ENCODE data around the gene SLC1A7. TPM values are rescaled to one million over a fixed set of nuclear protein-coding genes. Genes with fewer than 3 reads are reported as not detected.
"Not testable (repeated sequence)": the region's sequence is repeated elsewhere in the genome, so short reads cannot be mapped to it uniquely, and the experiment has no call there.

Gene SLC1A7
- total and polyA plus RNA-seq, 7 donors: 0.04 to 6.2 (median 0.36) TPM

GRCh38 chr1:53187401-53187800, 45.0 kb upstream of the SLC1A7 start:
- no peak overlapping the region for H3K27ac ChIP-seq
- intact Hi-C loops (cut with DNase I): no loop called here
- no peaks in the 10 kb centered on the region for H3K9me3 ChIP-seq
- DNase-seq (no peak), ATAC-seq (no peak)
- H3K4me3 ChIP-seq: no peak overlapping the region
- no peaks in the 10 kb centered on the region for H3K27me3 ChIP-seq (ENCODE audit: insufficient read depth in 3 of 3, low read length in 2 of 3)
- 71 to 90% (median 81%) methylated on average over 1 of the region's 1 CpG for WGBS, 3 donors
- no peaks in the 10 kb centered on the region for H3K4me1 ChIP-seq
- H3K36me3 ChIP-seq (ENCODE audit: insufficient read depth in 1 of 2, low read depth in 1 of 2): no peaks in the 10 kb centered on the region
- TF ChIP-seq, protein P1, sequence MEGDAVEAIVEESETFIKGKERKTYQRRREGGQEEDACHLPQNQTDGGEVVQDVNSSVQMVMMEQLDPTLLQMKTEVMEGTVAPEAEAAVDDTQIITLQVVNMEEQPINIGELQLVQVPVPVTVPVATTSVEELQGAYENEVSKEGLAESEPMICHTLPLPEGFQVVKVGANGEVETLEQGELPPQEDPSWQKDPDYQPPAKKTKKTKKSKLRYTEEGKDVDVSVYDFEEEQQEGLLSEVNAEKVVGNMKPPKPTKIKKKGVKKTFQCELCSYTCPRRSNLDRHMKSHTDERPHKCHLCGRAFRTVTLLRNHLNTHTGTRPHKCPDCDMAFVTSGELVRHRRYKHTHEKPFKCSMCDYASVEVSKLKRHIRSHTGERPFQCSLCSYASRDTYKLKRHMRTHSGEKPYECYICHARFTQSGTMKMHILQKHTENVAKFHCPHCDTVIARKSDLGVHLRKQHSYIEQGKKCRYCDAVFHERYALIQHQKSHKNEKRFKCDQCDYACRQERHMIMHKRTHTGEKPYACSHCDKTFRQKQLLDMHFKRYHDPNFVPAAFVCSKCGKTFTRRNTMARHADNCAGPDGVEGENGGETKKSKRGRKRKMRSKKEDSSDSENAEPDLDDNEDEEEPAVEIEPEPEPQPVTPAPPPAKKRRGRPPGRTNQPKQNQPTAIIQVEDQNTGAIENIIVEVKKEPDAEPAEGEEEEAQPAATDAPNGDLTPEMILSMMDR (IDR thresholded peaks at IDR 0.05): no peak

DNA sequence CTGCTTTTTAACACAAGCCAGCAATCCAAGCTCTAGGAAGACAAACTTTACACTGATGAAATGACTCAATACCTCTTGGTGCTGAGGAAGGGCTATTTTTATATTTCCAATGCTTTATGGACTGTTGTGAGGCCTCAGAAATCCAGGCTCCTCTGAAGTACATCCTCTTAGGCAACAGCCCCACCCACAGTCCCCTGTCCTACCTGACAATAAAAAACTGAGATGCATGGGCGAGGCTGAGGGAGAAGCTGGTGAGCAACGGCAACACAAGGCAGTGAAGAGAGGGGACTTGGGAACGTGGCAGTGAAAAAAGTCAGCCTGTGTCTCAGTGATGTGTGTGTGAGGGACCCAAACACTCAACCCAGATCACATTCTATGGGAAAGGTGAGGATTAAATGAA, 44.1 kb upstream of the SLC1A7 start:
- Histone ChIP-seq H3K27ac (no peak overlapping the region), H3K36me3 (ENCODE audit: insufficient read depth in 1 of 2, low read depth in 1 of 2) (no peaks in the 10 kb centered on the region), H3K4me3 (no peak overlapping the region), H3K4me1 (no peaks in the 10 kb centered on the region), H3K27me3 (ENCODE audit: insufficient read depth in 3 of 3, low read length in 2 of 3) (no peaks in the 10 kb centered on the region), H3K9me3 (no peaks in the 10 kb centered on the region)
- ATAC-seq (no peak), DNase-seq (no peak)
- intact Hi-C loops (cut with DNase I): no loop called here
- 73 to 75% (median 75%) methylated on average over 3 of the region's 3 CpGs for WGBS, 3 donors
- TF ChIP-seq, protein P1 (IDR thresholded peaks at IDR 0.05): no peak

GRCh38 chr1:53185955-53186297, 43.5 kb upstream of the SLC1A7 start:
- H3K9me3 ChIP-seq; ATAC-seq; H3K4me3 ChIP-seq; H3K27me3 ChIP-seq (ENCODE audit: insufficient read depth in 3 of 3, low read length in 2 of 3); DNase-seq; H3K27ac ChIP-seq; H3K36me3 ChIP-seq (ENCODE audit: insufficient read depth in 1 of 2, low read depth in 1 of 2); H3K4me1 ChIP-seq; intact Hi-C loops (cut with DNase I): not testable (repeated sequence)
- WGBS, 3 donors: 79 to 88% (median 85%) methylated on average over 2 of the region's 2 CpGs

DNA sequence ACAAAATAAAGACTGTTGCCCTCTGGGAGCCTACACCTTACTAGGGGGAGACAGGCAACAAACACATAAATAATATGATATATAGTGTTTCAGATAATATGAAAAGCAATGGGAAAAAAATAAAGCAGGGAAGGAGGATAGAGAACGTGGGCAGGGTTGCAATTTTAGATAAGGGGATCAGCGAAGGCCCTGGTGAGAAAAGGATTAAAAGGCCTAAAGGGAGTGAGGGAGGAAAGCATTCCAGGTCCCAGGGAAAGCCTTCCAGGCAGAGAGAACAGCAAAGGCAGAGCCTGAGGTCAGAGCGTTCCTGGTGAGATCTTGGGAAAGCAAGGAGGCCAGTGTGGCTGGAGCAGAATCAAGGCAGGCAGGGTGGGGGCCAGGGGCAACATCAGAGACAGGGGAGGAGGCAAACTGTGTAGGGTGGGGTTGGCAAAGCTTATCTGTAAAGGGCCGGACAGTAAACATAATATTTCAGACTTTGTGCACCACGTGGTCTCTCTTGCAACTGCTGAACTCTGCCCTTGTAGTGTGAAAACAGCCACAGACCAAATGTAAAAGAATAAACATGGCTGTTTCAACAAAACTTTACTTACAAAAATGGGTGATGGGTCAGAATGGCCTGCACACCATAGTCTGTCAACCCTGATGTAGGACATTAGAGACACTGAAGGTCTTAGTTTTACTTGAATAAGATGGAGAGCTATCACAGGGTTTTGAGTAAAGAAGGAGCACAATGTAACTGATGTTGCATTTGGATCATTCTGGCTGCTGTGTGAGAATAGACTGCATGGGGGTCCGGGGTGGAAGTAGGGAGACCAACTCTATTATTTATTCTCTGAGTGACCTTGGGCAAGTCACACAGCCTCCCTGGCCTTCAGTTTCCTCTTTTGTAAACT, 40.9 kb upstream of the SLC1A7 start:
- TF ChIP-seq, protein P1 (IDR thresholded peaks at IDR 0.05): no peak
- no peaks in the 10 kb centered on the region for H3K36me3 ChIP-seq (ENCODE audit: insufficient read depth in 1 of 2, low read depth in 1 of 2)
- no peak overlapping the region for H3K4me3 ChIP-seq
- no peak overlapping the region for H3K27ac ChIP-seq
- DNase-seq: peak in 1 of 2 donors; percentile 36
- 79 to 87% (median 84%) methylated on average over 6 of the region's 6 CpGs for WGBS, 3 donors
- H3K9me3 ChIP-seq: no peaks in the 10 kb centered on the region
- H3K27me3 ChIP-seq (ENCODE audit: insufficient read depth in 3 of 3, low read length in 2 of 3): no peaks in the 10 kb centered on the region
- intact Hi-C loops (cut with DNase I): no loop called here
- no peaks in the 10 kb centered on the region for H3K4me1 ChIP-seq
- ATAC-seq: no peak

- 70 to 76% (median 73%) methylated on average over 3 of the region's 3 CpGs for WGBS, 3 donors
- Histone ChIP-seq H3K27me3 (ENCODE audit: insufficient read depth in 3 of 3, low read length in 2 of 3) (no peaks in the 10 kb centered on the region), H3K27ac (no peak overlapping the region), H3K9me3 (no peaks in the 10 kb centered on the region), H3K4me1 (no peaks in the 10 kb centered on the region), H3K4me3 (no peak overlapping the region), H3K36me3 (ENCODE audit: insufficient read depth in 1 of 2, low read depth in 1 of 2) (no peaks in the 10 kb centered on the region)
- TF ChIP-seq, protein P1 (IDR thresholded peaks at IDR 0.05): no peak
- intact Hi-C loops (cut with DNase I): no loop called here
- DNase-seq: no peak
- peak in 2 of 4 donors; percentile 8 to 19 for ATAC-seq
These were observed 40.3 kb upstream of the SLC1A7 start for GRCh38 chr1:53182716-53183094.

Measured in psoas muscle (tissue), 8 donors.